Measurements from ENCODE around the gene ZNRD2.

GRCh38 chr11:65552388-65552951, 17.8 kb upstream of the ZNRD2 start:
- no peak for TF ChIP-seq ZNF157 (tag by site-specific recombination; IDR thresholded peaks at IDR 0.05)
- TF ChIP-seq HOXD13 (CRISPR knock-in tag; IDR thresholded peaks at IDR 0.05; ENCODE audit: borderline replicate concordance) = no peak
- no peak for TF ChIP-seq CTCF (tag by site-specific recombination; IDR thresholded peaks at IDR 0.05)
- no peak for TF ChIP-seq MYNN (tag by site-specific recombination; IDR thresholded peaks at IDR 0.05; ENCODE audit: borderline replicate concordance)
- no peak for TF ChIP-seq ZFP41 (tag by site-specific recombination; IDR thresholded peaks at IDR 0.05; ENCODE audit: borderline replicate concordance)
- no peak for TF ChIP-seq ZFP3 (tag by site-specific recombination; IDR thresholded peaks at IDR 0.05; ENCODE audit: low read depth)
- no peak for TF ChIP-seq ATF2 (tag by site-specific recombination; IDR thresholded peaks at IDR 0.05; ENCODE audit: low read depth)
- no peak for TF ChIP-seq YY1 (tag by site-specific recombination; IDR thresholded peaks at IDR 0.05)
- TF ChIP-seq ZNF518A (tag by site-specific recombination; conservative IDR thresholded peaks at IDR 0.05; ENCODE audit: low read depth) = no peak
